ENCODE results near the gene SNX10. TPM values are rescaled to one million over a fixed set of nuclear protein-coding genes. Genes with fewer than 3 reads are reported as not detected.

Gene SNX10
- polyA plus RNA-seq, 3 donors: 68.0 to 250 (median 219) TPM

DNA sequence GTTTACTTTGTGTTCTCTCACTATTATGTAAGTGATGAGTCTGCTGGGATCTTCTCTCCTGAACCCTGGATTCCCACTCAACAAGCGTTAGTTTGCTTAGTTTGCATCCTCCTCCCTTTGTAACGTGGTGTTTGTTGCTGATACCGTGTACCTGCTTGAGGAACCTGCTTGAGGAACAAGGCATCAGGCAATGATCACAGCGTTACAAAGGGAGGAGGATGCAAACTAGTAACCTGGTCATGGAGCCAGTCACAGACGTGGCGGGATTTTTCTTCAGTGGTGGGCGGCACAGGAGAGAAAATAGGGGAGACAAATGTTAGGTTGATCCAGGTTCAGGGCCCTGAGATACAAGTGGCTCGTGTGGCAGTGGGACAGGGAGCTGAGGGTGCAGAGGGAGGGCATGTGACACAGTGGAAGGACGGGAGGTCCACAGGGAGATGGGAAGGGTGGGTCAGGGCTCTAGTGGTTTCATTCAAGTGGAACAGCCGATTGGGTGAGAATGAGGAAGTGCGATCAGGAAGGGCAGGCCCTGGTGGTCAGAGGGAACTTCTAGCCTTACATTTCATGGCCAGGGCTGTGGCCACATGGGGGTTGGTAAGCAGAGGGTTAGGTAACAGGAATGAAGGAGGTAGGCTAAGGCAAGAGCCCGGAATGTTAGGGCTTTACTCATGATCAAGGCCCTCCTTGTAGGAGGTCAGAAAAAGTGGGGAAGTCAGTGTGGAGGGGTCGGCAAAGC lies 38.0 kb downstream of the SNX10 start:
- peak overlapping the region; percentile 79 to 88 for H3K27ac ChIP-seq (ENCODE audit: low read depth in 1 of 2, low read length in 2 of 2)
- TF ChIP-seq, protein P1, sequence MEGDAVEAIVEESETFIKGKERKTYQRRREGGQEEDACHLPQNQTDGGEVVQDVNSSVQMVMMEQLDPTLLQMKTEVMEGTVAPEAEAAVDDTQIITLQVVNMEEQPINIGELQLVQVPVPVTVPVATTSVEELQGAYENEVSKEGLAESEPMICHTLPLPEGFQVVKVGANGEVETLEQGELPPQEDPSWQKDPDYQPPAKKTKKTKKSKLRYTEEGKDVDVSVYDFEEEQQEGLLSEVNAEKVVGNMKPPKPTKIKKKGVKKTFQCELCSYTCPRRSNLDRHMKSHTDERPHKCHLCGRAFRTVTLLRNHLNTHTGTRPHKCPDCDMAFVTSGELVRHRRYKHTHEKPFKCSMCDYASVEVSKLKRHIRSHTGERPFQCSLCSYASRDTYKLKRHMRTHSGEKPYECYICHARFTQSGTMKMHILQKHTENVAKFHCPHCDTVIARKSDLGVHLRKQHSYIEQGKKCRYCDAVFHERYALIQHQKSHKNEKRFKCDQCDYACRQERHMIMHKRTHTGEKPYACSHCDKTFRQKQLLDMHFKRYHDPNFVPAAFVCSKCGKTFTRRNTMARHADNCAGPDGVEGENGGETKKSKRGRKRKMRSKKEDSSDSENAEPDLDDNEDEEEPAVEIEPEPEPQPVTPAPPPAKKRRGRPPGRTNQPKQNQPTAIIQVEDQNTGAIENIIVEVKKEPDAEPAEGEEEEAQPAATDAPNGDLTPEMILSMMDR (IDR thresholded peaks at IDR 0.05): no peak
- peak overlapping the region; percentile 23 for H3K9ac ChIP-seq (ENCODE audit: insufficient read depth, low read length, poor library complexity, severe bottlenecking)
- WGBS (ENCODE audit: insufficient coverage): 51% methylated on average over 9 of the region's 13 CpGs
- peak; percentile 77 to 95 (median 88) for DNase-seq
- no peaks in the 10 kb centered on the region for H3K36me3 ChIP-seq (replicated peaks in 1 of 2; ENCODE audit: control insufficient read depth in 1 of 2, insufficient read depth in 2 of 2, low read length in 2 of 2)
- peaks cover 47 to 48% of the 10 kb centered on the region in 2 donors for H3K36me3 Mint-ChIP-seq
- peak overlapping the region; percentile 39 for H2AFZ ChIP-seq (ENCODE audit: insufficient read depth, low read depth, low read length, poor library complexity, severe bottlenecking)
- intact Hi-C loops (cut with micrococcal nuclease): loop anchor here in 1 of 2 donors (10.0 kb wide), 1 partner anchor 45 kb away; no protein-coding TSS in a partner anchor
- no peaks in the 10 kb centered on the region for H3K27me3 ChIP-seq (ENCODE audit: control insufficient read depth in 2 of 2, insufficient read depth in 2 of 2, low read length in 2 of 2)
- peak overlapping the region; percentile 91 to 98 (median 97) for H3K27ac Mint-ChIP-seq
- H3K4me3 Mint-ChIP-seq: peak overlapping the region; percentile 63 to 80
- peaks cover 96% of the 10 kb centered on the region for H3K79me2 ChIP-seq (ENCODE audit: insufficient read depth, low read length)
- peak overlapping the region in 1 of 3 experiments; percentile 40 for H3K4me3 ChIP-seq (replicated peaks in 1 of 3; ENCODE audit: low read depth in 2 of 3, low read length in 3 of 3)
- H3K9me3 ChIP-seq (replicated peaks in 1 of 2; ENCODE audit: control insufficient read depth in 1 of 2, insufficient read depth in 1 of 2, low read length in 2 of 2): no peaks in the 10 kb centered on the region
- peaks cover 9% of the 10 kb centered on the region for H4K20me1 ChIP-seq (ENCODE audit: insufficient read depth, low read length)
- H3K4me1 Mint-ChIP-seq: peaks cover 72% of the 10 kb centered on the region
- H3K4me2 ChIP-seq (replicated peaks; ENCODE audit: extremely low read depth, low read length, poor library complexity, severe bottlenecking): peak overlapping the region; percentile 60
- peaks cover 62 to 71% of the 10 kb centered on the region in 2 donors for H3K4me1 ChIP-seq (ENCODE audit: control insufficient read depth in 1 of 2, insufficient read depth in 2 of 2, low read length in 2 of 2)
- peaks cover 0 to 3% (median 0%) of the 10 kb centered on the region in 7 donors for H3K9me3 Mint-ChIP-seq
- H3K27me3 Mint-ChIP-seq (ENCODE audit: low read depth in 3 of 3): no peaks in the 10 kb centered on the region

DNA sequence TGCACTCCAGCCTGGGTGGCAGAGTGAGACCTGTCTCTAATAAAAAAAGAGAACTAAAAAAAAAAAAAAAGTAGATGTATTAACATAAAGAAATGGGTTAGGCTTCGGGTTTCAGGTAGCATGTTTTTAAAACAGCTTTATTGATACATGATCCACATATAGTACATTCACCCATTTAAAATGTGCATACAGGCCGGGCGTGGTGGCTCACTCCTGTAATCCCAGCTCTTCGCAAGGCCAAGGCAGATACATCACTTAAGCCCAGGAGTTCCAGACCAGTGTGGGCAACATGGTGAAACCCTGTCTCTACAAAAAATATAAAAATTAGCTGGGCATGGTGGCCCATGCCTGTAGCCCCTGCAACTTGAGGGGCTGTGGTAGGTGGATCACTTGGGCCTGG lies 39.5 kb downstream of the SNX10 start:
- Mint-ChIP-seq H3K9me3 (peaks cover 0 to 3% (median 0%) of the 10 kb centered on the region in 7 donors), H3K27ac (peak overlapping the region; percentile 91 to 98 (median 97)), H3K4me1 (peaks cover 84% of the 10 kb centered on the region), H3K27me3 (ENCODE audit: low read depth in 3 of 3) (no peaks in the 10 kb centered on the region), H3K4me3 (no peak overlapping the region), H3K36me3 (peaks cover 46 to 49% of the 10 kb centered on the region in 2 donors)
- no peak for DNase-seq
- no peak overlapping the region for H3K4me2 ChIP-seq (replicated peaks; ENCODE audit: extremely low read depth, low read length, poor library complexity, severe bottlenecking)
- H3K9ac ChIP-seq (ENCODE audit: insufficient read depth, low read length, poor library complexity, severe bottlenecking): no peak overlapping the region
- no peaks in the 10 kb centered on the region for H3K27me3 ChIP-seq (ENCODE audit: control insufficient read depth in 2 of 2, insufficient read depth in 2 of 2, low read length in 2 of 2)
- H3K79me2 ChIP-seq (ENCODE audit: insufficient read depth, low read length): peaks cover 94% of the 10 kb centered on the region
- H3K4me1 ChIP-seq (ENCODE audit: control insufficient read depth in 1 of 2, insufficient read depth in 2 of 2, low read length in 2 of 2): peaks cover 74 to 86% of the 10 kb centered on the region in 2 donors
- peak overlapping the region in 1 of 2 donors; percentile 79 for H3K27ac ChIP-seq (ENCODE audit: low read depth in 1 of 2, low read length in 2 of 2)
- WGBS (ENCODE audit: insufficient coverage): no CpG with 5 or more reads among the region's 4 CpGs
- H3K9me3 ChIP-seq (replicated peaks in 1 of 2; ENCODE audit: control insufficient read depth in 1 of 2, insufficient read depth in 1 of 2, low read length in 2 of 2): no peaks in the 10 kb centered on the region
- peaks cover 8% of the 10 kb centered on the region for H4K20me1 ChIP-seq (ENCODE audit: insufficient read depth, low read length)
- H3K4me3 ChIP-seq (replicated peaks in 1 of 3; ENCODE audit: low read depth in 2 of 3, low read length in 3 of 3): no peak overlapping the region
- no peak overlapping the region for H2AFZ ChIP-seq (ENCODE audit: insufficient read depth, low read depth, low read length, poor library complexity, severe bottlenecking)
- H3K36me3 ChIP-seq (replicated peaks in 1 of 2; ENCODE audit: control insufficient read depth in 1 of 2, insufficient read depth in 2 of 2, low read length in 2 of 2): no peaks in the 10 kb centered on the region
- TF ChIP-seq, protein P1 (IDR thresholded peaks at IDR 0.05): no peak
- intact Hi-C loops (cut with micrococcal nuclease): loop anchor here in 1 of 2 donors (10.0 kb wide), 1 partner anchor 46 kb away; no protein-coding TSS in a partner anchor
